OCI-LY7 (cell line): ENCODE data around the gene TPM2. TPM values are rescaled to one million over a fixed set of nuclear protein-coding genes. Genes with fewer than 3 reads are reported as not detected.
A peak's percentile ranks its signal among the peaks of the same experiment; 100 is the strongest.

Experiments used
- BruUV-seq: library from RNA; stranded (reverse); fragments of 400-500 nt; replicated peaks from 2 replicates; lab custom pipeline; 2021; lab: Mats Ljungman, UMichigan
- CTCF ChIA-PET: fragments of 300-600 bp; sonication (Branson Sonifier 250); formaldehyde crosslinking; loops from one replicate; lab custom pipeline; 2022; ENCODE audit warnings: antibody characterized with exemption; ENCODE audit not compliant: unreplicated experiment; lab: Charles Lee
- POLR2A ChIA-PET: fragments of 300-600 bp; sonication (Branson Sonifier 250); formaldehyde crosslinking; loops from one replicate; lab custom pipeline; 2022; ENCODE audit warnings: antibody characterized with exemption; lab: Charles Lee
- DNase-seq: peaks from one replicate; pipeline ENCODE4 v3.0.0-alpha.2; 2015; ENCODE audit warnings: low spot score
- H2AFZ ChIP-seq: fragments of 200-600 bp; sonication (generic), shearing (Covaris generic); 2 replicates; pipeline ENCODE4 v1.6.1; 2014; ENCODE audit warnings: mild to moderate bottlenecking, antibody characterized with exemption, low read length, moderate library complexity
- H3K27ac ChIP-seq: fragments of 200-600 bp; sonication (generic); 2 replicates; pipeline ENCODE4 v1.5.1; 2014; ENCODE audit warnings: mixed run types, low read depth, mild to moderate bottlenecking, moderate library complexity, low read length, inconsistent platforms; ENCODE audit not compliant: poor library complexity, severe bottlenecking
- H3K36me3 ChIP-seq: fragments of 200-600 bp; sonication (generic); 2 replicates; pipeline ENCODE4 v1.6.1; 2014; ENCODE audit warnings: mild to moderate bottlenecking, antibody characterized with exemption, low read length, moderate library complexity, mixed read lengths; ENCODE audit not compliant: insufficient read depth
- H3K4me1 ChIP-seq: fragments of 200-600 bp; sonication (generic); 2 replicates; pipeline ENCODE4 v1.5.1; 2014; ENCODE audit warnings: mild to moderate bottlenecking, low read length; ENCODE audit not compliant: insufficient read depth, poor library complexity, severe bottlenecking
- H3K4me2 ChIP-seq: fragments of 200-600 bp; sonication (generic); 2 replicates; pipeline ENCODE4 v1.6.1; 2014; ENCODE audit warnings: mild to moderate bottlenecking, low read length
- H3K4me3 ChIP-seq: fragments of 200-600 bp; sonication (generic); 2 replicates; pipeline ENCODE4 v1.5.1; 2014; ENCODE audit warnings: mild to moderate bottlenecking, low read depth, low read length; ENCODE audit not compliant: poor library complexity, severe bottlenecking
- H3K79me2 ChIP-seq: fragments of 200-600 bp; sonication (generic); 2 replicates; pipeline ENCODE4 v1.6.1; 2016; ENCODE audit warnings: low read depth, mild to moderate bottlenecking, low read length, moderate library complexity, mixed read lengths; ENCODE audit not compliant: insufficient read depth
- H3K9me2 ChIP-seq: fragments of 200-600 bp; sonication (generic); 2 replicates; pipeline ENCODE4 v1.6.1; 2016; ENCODE audit warnings: mild to moderate bottlenecking, low read length, mixed read lengths; ENCODE audit not compliant: insufficient read depth
- H3K9me3 ChIP-seq: fragments of 200-600 bp; sonication (generic); 2 replicates; pipeline ENCODE4 v1.6.1; 2014; ENCODE audit warnings: mild to moderate bottlenecking, mixed run types, low read length, mixed read lengths
- H4K20me1 ChIP-seq: fragments of 200-600 bp; sonication (generic); 2 replicates; pipeline ENCODE4 v1.6.1; 2014; ENCODE audit warnings: mild to moderate bottlenecking, antibody characterized with exemption, low read length, moderate library complexity, mixed read lengths; ENCODE audit not compliant: insufficient read depth
- CTCF ChIP-seq: fragments of 200-600 bp; sonication (generic); conservative IDR thresholded peaks from 2 replicates; pipeline ENCODE4 v1.5.1; 2014; ENCODE audit warnings: mild to moderate bottlenecking, antibody characterized with exemption, low read length, moderate library complexity, mixed read lengths
- EZH2phosphoT487 ChIP-seq: fragments of 200-600 bp; sonication (generic); IDR thresholded peaks from 2 replicates; pipeline ENCODE4 v1.6.1; 2018; ENCODE audit warnings: low read depth, borderline replicate concordance, mild to moderate bottlenecking, mixed run types, antibody characterized with exemption, low read length, moderate library complexity, mixed read lengths
- intact Hi-C: fragments of 100-400 bp; cut with micrococcal nuclease; formaldehyde crosslinking; loops from one replicate; pipeline ENCODE4 v1.10.0; 2022; ENCODE audit not compliant: unreplicated experiment
- total RNA-seq, 2 experiments: library from RNA; depleted of rRNA in 1 of 2; stranded (reverse); fragments of >200 nt in 1 of 2; shearing (Covaris generic) in 1 of 2; gene quantifications; 2 replicates each; pipeline ENCODE4 v1.2.3, GENCODE V29; 2014 to 2022

Gene TPM2
- total RNA-seq, 2 experiments from 2014 or later: 2.5 TPM; not detected in 1

- no peak for TF ChIP-seq CTCF
- no peak for TF ChIP-seq EZH2phosphoT487
- Histone ChIP-seq H2AFZ (no peak overlapping the region), H3K4me2 (peak overlapping the region; percentile 96), H3K4me1 (peaks cover 66% of the 10 kb centered on the region), H3K4me3 (peak overlapping the region; percentile 81), H3K9me3 (no peaks in the 10 kb centered on the region), H3K36me3 (peaks cover 35% of the 10 kb centered on the region), H3K27ac (peak overlapping the region; percentile 84), H3K9me2 (no peaks in the 10 kb centered on the region), H3K79me2 (peaks cover 28% of the 10 kb centered on the region; the same call in 1 of the 2 replicates), H4K20me1 (0 out of 2 replicates have a peak, but pooled peaks cover 5% of the 10 kb centered on the region)
- intact Hi-C loops: loop anchor here (2.0 to 5.0 kb wide), 5 partner anchors 37 to 168 kb away; partner anchors contain the start of genes CD72, FAM221B, TESK1 and TMEM8B
- CTCF ChIA-PET: interaction anchor here (1.5 kb wide), 2 partner anchors 54 to 68 kb away, joined by 5 to 6 read pairs; partner anchors contain the start of gene TESK1
- DNase-seq: no peak
- no TSS peak for BruUV-seq
- POLR2A ChIA-PET: interaction anchor here (1.8 to 3.9 kb wide), 5 partner anchors 12 to 72 kb away, joined by 6 to 47 read pairs (median 7); partner anchors contain the start of genes CREB3, TESK1 and TLN1
Observed at GRCh38 chr9:35659340-35659739, 30.4 kb downstream of the TPM2 start.

- POLR2A ChIA-PET: interaction anchor here (1.1 to 3.9 kb wide), 6 partner anchors 11 to 73 kb away, joined by 3 to 47 read pairs (median 7); partner anchors contain the start of genes CREB3, TESK1 and TLN1
Observed at GRCh38 chr9:35658968-35659220, 30.8 kb downstream of the TPM2 start.

More at GRCh38 chr9:35658968-35659220, 30.8 kb downstream of the TPM2 start:
- H2AFZ ChIP-seq: peak overlapping the region; percentile 24; the same call in 1 of the 2 replicates
- H3K4me2 ChIP-seq: peak overlapping the region; percentile 96
- H3K9me3 ChIP-seq: no peaks in the 10 kb centered on the region
- peak overlapping the region; percentile 81 for H3K4me3 ChIP-seq
- 0 out of 2 replicates have a peak, but pooled peaks cover 5% of the 10 kb centered on the region for H4K20me1 ChIP-seq
- H3K27ac ChIP-seq: peak overlapping the region; percentile 84
- no peaks in the 10 kb centered on the region for H3K9me2 ChIP-seq
- intact Hi-C loops: loop anchor here (2.0 to 5.0 kb wide), 5 partner anchors 38 to 168 kb away; partner anchors contain the start of genes CD72, FAM221B, TESK1 and TMEM8B
- peaks cover 65% of the 10 kb centered on the region for H3K4me1 ChIP-seq
- H3K79me2 ChIP-seq: peaks cover 24% of the 10 kb centered on the region; the same call in 1 of the 2 replicates
- H3K36me3 ChIP-seq: peaks cover 35% of the 10 kb centered on the region
- no TSS peak for BruUV-seq
- CTCF ChIA-PET: interaction anchor here (1.5 kb wide), 2 partner anchors 54 to 69 kb away, joined by 5 to 6 read pairs; partner anchors contain the start of gene TESK1
- no peak for DNase-seq
- no peak; the same call in 1 of the 2 replicates for TF ChIP-seq CTCF
- no peak for TF ChIP-seq EZH2phosphoT487
